ENCODE data around the gene MAPK4.

The MAPK4 gene

DNA sequence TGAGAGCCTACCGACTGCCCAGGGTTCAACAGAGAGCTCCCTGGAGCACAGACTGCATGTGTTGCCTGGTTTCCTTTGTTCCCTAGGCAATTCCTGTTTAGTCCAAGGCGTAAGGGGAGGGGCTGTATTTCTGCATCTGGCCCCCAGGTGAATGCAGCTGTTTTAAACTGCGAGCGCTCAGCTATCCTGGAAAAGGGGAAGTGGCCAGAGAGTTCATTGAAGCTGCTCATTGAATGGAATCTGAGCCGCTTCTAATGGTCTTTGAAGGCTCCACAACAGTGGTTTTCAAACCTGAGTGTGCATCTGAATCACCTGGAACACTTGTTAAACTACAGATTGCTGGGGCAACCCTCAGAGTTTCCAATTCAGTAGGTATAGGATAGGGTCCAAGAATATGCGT, 18.1 kb downstream of the MAPK4 start:
- Histone ChIP-seq H3K36me3 (ENCODE audit: control insufficient read depth, insufficient read depth, low read length) (no peaks in the 10 kb centered on the region), H3K4me1 (ENCODE audit: control insufficient read depth, insufficient read depth, low read length) (no peaks in the 10 kb centered on the region), H3K9ac (ENCODE audit: low read length) (no peak overlapping the region), H3K27ac (ENCODE audit: low read depth, low read length) (no peak overlapping the region), H3K4me3 (ENCODE audit: low read depth, low read length) (no peak overlapping the region), H3K9me3 (ENCODE audit: control insufficient read depth, insufficient read depth, low read depth, low read length) (no peaks in the 10 kb centered on the region), H3K27me3 (ENCODE audit: control insufficient read depth, insufficient read depth, low read length) (peaks cover 14% of the 10 kb centered on the region; the same call in 1 of the 2 replicates)

DNA sequence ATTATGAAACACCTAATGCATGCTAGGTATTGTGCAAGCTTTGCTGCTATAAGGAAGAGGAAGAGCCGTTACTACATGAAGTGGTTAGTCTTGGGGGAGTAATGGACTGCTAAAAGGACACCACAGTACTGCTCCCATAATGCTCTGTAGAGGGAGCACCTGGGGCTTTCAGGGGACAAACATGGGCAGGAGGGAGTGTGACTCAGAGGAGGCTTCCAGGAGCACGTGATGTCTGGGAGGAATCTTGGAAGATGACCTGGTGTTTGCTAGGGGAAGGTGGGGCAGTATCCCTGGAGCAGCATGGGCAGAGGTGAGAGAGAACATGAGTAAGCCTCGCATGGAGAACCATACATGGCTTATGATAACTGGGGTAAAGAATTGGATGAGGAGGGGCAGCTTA, 18.8 kb downstream of the MAPK4 start:
- Histone ChIP-seq H3K27ac (ENCODE audit: low read depth, low read length) (no peak overlapping the region), H3K4me3 (ENCODE audit: low read depth, low read length) (no peak overlapping the region), H3K36me3 (ENCODE audit: control insufficient read depth, insufficient read depth, low read length) (no peaks in the 10 kb centered on the region), H3K27me3 (ENCODE audit: control insufficient read depth, insufficient read depth, low read length) (peaks cover 14% of the 10 kb centered on the region; the same call in 1 of the 2 replicates), H3K4me1 (ENCODE audit: control insufficient read depth, insufficient read depth, low read length) (no peaks in the 10 kb centered on the region), H3K9ac (ENCODE audit: low read length) (no peak overlapping the region), H3K9me3 (ENCODE audit: control insufficient read depth, insufficient read depth, low read depth, low read length) (no peaks in the 10 kb centered on the region)

DNA sequence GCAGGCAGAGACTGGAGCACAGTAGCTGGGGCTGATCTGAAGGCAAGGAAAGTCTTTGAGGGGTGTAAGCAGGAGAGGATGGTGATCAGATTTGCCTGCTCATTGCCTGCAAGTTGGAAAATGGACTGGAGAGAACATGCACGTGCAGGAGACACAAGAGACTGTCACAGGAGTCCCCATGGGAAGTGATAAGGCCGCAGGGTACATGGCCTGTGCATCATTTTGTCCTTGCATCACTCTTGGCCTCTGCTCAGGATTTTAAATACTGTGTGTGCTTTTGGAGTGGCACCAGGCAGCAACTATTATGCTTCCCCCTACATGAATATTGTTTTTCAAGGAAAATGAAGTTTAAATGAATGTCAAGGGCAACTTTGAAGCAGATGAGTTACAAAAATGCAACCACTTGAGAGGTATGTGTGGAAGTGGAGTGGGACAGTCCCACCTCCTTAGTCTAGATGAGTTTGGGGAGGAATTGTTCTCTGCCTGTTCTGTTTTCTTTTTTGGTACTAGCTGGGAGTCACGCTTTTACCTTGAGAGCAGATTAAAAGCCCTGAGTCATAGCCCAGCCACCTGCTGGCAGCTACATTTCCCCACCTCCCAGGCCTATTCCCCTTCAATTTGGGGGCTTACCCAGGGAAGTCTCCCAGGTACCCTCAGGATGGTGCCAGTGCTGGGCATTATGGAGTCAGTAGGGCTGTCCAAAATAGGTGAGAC, 19.3 kb downstream of the MAPK4 start:
- Histone ChIP-seq H3K9me3 (ENCODE audit: control insufficient read depth, insufficient read depth, low read depth, low read length) (no peaks in the 10 kb centered on the region), H3K4me3 (ENCODE audit: low read depth, low read length) (no peak overlapping the region), H3K4me1 (ENCODE audit: control insufficient read depth, insufficient read depth, low read length) (no peaks in the 10 kb centered on the region), H3K36me3 (ENCODE audit: control insufficient read depth, insufficient read depth, low read length) (no peaks in the 10 kb centered on the region), H3K27ac (ENCODE audit: low read depth, low read length) (no peak overlapping the region), H3K27me3 (ENCODE audit: control insufficient read depth, insufficient read depth, low read length) (peaks cover 14% of the 10 kb centered on the region; the same call in 1 of the 2 replicates), H3K9ac (ENCODE audit: low read length) (no peak overlapping the region)

DNA sequence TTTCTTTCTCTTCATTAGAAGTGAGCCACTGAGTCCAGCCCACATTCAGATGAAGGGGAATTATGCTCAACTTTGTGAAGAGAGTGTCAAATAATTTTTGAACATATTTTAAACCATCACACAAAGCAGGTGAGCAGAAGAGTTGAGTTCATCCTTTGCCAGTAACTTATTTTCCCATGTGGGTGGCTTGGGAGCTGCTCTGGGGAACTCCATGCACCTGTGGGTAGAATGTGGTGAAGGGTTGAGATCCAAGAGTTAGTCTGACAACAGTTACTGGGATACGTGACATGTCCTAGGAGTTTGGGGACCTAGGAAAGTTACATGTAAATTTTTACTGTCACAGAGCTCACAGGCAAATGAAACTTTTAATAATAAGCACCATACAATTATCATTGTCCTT, 21.6 kb downstream of the MAPK4 start:
- H3K27ac ChIP-seq (ENCODE audit: low read depth, low read length) = no peak overlapping the region
- H3K4me1 ChIP-seq (ENCODE audit: control insufficient read depth, insufficient read depth, low read length) = no peaks in the 10 kb centered on the region
- no peaks in the 10 kb centered on the region for H3K9me3 ChIP-seq (ENCODE audit: control insufficient read depth, insufficient read depth, low read depth, low read length)
- H3K36me3 ChIP-seq (ENCODE audit: control insufficient read depth, insufficient read depth, low read length) = no peaks in the 10 kb centered on the region
- H3K4me3 ChIP-seq (ENCODE audit: low read depth, low read length) = no peak overlapping the region
- peaks cover 16% of the 10 kb centered on the region; the same call in 1 of the 2 replicates for H3K27me3 ChIP-seq (ENCODE audit: control insufficient read depth, insufficient read depth, low read length)
- H3K9ac ChIP-seq (ENCODE audit: low read length) = no peak overlapping the region

DNA sequence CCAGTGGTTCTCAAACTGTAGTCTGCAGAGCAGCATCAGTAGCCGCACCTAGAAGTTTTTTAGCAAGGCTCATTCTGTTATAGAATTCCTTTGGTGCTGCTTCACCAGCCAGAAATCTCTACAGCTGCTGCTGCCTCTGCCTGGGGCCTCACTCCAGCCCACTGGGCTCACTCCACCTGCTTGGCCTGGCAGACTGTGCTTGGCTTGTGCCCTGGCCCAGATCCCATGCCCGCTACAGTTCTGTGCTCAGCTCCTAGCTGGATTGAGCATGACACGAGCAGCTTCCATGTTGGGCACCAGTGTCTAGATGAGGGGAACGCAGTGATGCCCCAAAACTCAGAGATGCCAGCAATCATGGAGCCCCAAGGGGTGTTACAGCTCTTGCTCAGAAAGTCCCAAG, 22.6 kb downstream of the MAPK4 start:
- Histone ChIP-seq H3K4me1 (ENCODE audit: control insufficient read depth, insufficient read depth, low read length) (no peaks in the 10 kb centered on the region), H3K9ac (ENCODE audit: low read length) (no peak overlapping the region), H3K36me3 (ENCODE audit: control insufficient read depth, insufficient read depth, low read length) (no peaks in the 10 kb centered on the region), H3K27ac (ENCODE audit: low read depth, low read length) (no peak overlapping the region), H3K4me3 (ENCODE audit: low read depth, low read length) (no peak overlapping the region), H3K9me3 (ENCODE audit: control insufficient read depth, insufficient read depth, low read depth, low read length) (no peaks in the 10 kb centered on the region), H3K27me3 (ENCODE audit: control insufficient read depth, insufficient read depth, low read length) (peaks cover 16% of the 10 kb centered on the region; the same call in 1 of the 2 replicates)

DNA sequence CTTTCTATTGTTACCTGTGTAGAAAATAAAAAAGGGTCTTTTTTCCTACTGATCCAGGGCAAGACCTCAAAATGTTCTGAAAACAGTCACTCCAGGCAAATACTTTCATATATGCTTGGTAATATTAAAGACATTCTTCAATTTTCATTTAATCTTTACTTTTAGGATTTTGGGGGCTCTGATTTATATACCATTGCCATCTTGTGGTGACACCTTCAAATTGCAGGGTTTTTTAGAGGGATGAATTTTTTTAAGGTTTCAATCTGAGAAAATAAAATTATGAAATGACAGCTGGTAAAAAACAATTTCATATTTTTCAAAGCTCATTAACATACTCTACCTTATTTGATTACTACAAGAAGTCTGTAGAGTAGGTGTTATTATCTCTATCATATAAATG, 26.8 kb downstream of the MAPK4 start:
- Histone ChIP-seq H3K9me3 (ENCODE audit: control insufficient read depth, insufficient read depth, low read depth, low read length) (no peaks in the 10 kb centered on the region), H3K4me3 (ENCODE audit: low read depth, low read length) (no peak overlapping the region), H3K36me3 (ENCODE audit: control insufficient read depth, insufficient read depth, low read length) (no peaks in the 10 kb centered on the region), H3K4me1 (ENCODE audit: control insufficient read depth, insufficient read depth, low read length) (no peaks in the 10 kb centered on the region), H3K9ac (ENCODE audit: low read length) (no peak overlapping the region), H3K27ac (ENCODE audit: low read depth, low read length) (no peak overlapping the region), H3K27me3 (ENCODE audit: control insufficient read depth, insufficient read depth, low read length) (peaks cover 7% of the 10 kb centered on the region; the same call in 1 of the 2 replicates)

DNA sequence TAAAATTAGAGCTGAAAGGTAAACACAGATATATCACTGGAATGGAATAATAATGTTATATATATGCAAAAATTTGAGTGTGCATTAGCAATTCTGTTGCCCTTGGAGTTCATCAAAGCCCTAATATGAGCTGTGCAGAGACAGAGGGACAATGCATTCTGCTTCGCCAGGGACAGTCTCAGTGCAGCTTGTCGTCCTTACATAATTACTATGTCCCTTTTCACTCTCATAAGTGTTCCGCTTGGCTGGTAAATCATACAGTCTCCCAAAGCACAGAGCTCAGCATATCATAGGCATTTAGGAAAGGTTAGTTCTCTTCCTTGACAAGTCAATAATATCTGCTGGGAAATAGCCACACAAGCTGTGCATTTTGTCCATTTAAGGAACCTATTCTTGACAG, 30.7 kb downstream of the MAPK4 start:
- no peaks in the 10 kb centered on the region for H3K9me3 ChIP-seq (ENCODE audit: control insufficient read depth, insufficient read depth, low read depth, low read length)
- H3K4me1 ChIP-seq (ENCODE audit: control insufficient read depth, insufficient read depth, low read length) = no peaks in the 10 kb centered on the region
- H3K27me3 ChIP-seq (ENCODE audit: control insufficient read depth, insufficient read depth, low read length) = no peaks in the 10 kb centered on the region
- no peaks in the 10 kb centered on the region for H3K36me3 ChIP-seq (ENCODE audit: control insufficient read depth, insufficient read depth, low read length)
- no peak overlapping the region for H3K4me3 ChIP-seq (ENCODE audit: low read depth, low read length)
- H3K27ac ChIP-seq (ENCODE audit: low read depth, low read length) = no peak overlapping the region
- H3K9ac ChIP-seq (ENCODE audit: low read length) = no peak overlapping the region

DNA sequence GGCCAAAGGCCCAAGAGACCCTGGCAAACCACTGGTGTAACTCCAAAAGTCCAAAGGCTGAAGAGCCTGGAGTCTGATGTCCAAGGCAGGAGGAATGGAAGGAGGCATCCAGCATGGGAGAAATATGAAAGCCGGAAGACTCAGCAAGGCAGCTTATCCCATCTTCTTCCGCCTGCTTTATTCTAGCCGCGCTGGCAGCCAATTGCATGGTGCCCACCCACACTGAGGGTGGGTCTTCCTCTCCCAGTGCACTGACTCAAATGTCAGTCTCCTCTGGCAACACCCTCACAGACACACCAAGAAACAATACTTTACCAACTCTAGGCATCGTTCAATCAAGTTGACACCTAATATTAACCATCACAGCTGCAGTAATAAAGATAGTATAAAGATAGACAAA, 34.1 kb downstream of the MAPK4 start:
- Histone ChIP-seq H3K4me1 (ENCODE audit: control insufficient read depth, insufficient read depth, low read length) (no peaks in the 10 kb centered on the region), H3K36me3 (ENCODE audit: control insufficient read depth, insufficient read depth, low read length) (no peaks in the 10 kb centered on the region), H3K27me3 (ENCODE audit: control insufficient read depth, insufficient read depth, low read length) (no peaks in the 10 kb centered on the region), H3K9ac (ENCODE audit: low read length) (no peak overlapping the region), H3K27ac (ENCODE audit: low read depth, low read length) (no peak overlapping the region), H3K4me3 (ENCODE audit: low read depth, low read length) (no peak overlapping the region), H3K9me3 (ENCODE audit: control insufficient read depth, insufficient read depth, low read depth, low read length) (no peaks in the 10 kb centered on the region)

DNA sequence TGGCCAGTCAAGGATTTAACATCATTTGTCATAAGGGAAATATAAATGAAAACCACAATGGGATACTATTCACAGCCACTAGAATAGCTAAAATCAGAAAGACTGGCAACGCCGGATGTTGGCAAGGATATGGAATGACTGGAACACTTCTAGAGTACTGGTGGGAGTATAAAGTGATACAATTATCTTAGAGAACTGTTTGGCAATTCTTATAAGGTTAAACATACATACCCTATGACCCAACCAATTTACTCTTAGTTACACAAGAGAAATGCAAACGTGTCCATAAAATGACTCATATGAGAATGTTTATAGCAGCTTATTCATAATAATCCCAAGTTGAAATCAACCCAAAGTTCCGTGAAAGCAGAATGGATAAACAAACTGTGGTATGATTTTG, 35.1 kb downstream of the MAPK4 start:
- H3K36me3 ChIP-seq (ENCODE audit: control insufficient read depth, insufficient read depth, low read length) = no peaks in the 10 kb centered on the region

DNA sequence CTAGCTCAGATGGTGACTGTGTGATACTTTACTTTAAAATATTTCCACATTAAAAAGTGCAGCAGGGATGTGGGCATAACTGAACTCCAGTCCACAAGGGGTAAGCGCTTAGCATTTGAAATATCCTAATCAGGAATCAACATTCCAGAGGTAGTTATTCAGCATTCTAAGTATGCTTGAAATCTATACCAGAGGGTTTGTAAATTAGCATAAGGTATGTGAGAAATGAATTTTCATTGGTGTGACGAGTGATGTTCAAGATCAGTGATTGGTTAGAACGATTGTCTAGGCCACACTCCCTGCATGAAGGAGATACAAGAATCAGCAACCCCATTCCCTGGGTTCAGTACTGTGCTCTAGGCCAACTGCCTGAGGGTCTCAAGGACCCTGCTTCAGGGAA, 42.6 kb downstream of the MAPK4 start:
- Histone ChIP-seq H3K27me3 (ENCODE audit: control insufficient read depth, insufficient read depth, low read length) (0 out of 2 replicates have a peak, but pooled peaks cover 2% of the 10 kb centered on the region), H3K9ac (ENCODE audit: low read length) (no peak overlapping the region), H3K4me3 (ENCODE audit: low read depth, low read length) (no peak overlapping the region)

More for the DNA sequence above, 35.1 kb downstream of the MAPK4 start:
- H3K9me3 ChIP-seq (ENCODE audit: control insufficient read depth, insufficient read depth, low read depth, low read length) = no peaks in the 10 kb centered on the region
- H3K27ac ChIP-seq (ENCODE audit: low read depth, low read length) = no peak overlapping the region
- H3K27me3 ChIP-seq (ENCODE audit: control insufficient read depth, insufficient read depth, low read length) = no peaks in the 10 kb centered on the region
- H3K4me1 ChIP-seq (ENCODE audit: control insufficient read depth, insufficient read depth, low read length) = no peaks in the 10 kb centered on the region
- no peak overlapping the region for H3K9ac ChIP-seq (ENCODE audit: low read length)
- H3K4me3 ChIP-seq (ENCODE audit: low read depth, low read length) = no peak overlapping the region

DNA sequence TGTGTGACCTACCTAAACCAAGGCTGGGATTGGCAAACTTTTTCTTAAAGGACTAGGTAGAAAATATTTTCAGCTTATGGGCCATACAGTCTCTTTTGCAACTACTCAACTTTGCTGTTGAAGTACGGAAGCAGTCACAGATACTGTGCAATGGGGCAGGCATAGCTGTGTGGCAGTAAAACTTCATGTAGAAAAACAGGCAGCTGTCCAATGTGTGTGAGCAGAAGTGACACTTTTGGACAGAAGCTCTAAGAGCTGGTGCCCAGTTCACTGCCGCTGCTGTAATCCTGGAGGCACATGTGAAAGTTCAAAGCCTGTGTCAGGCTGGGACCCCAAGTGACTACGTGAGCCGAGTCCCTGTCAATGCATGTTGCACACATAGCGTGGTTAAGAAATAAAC, 46.7 kb downstream of the MAPK4 start:
- H3K4me1 ChIP-seq (ENCODE audit: control insufficient read depth, insufficient read depth, low read length) = peaks cover 3% of the 10 kb centered on the region; the same call in 1 of the 2 replicates
- no peaks in the 10 kb centered on the region for H3K36me3 ChIP-seq (ENCODE audit: control insufficient read depth, insufficient read depth, low read length)
- no peak overlapping the region for H3K4me3 ChIP-seq (ENCODE audit: low read depth, low read length)
- 0 out of 2 replicates have a peak, but pooled peaks cover 2% of the 10 kb centered on the region for H3K27me3 ChIP-seq (ENCODE audit: control insufficient read depth, insufficient read depth, low read length)
- H3K27ac ChIP-seq (ENCODE audit: low read depth, low read length) = no peak overlapping the region
- peaks cover 9% of the 10 kb centered on the region for H3K9me3 ChIP-seq (ENCODE audit: control insufficient read depth, insufficient read depth, low read depth, low read length)
- no peak overlapping the region for H3K9ac ChIP-seq (ENCODE audit: low read length)

More for the DNA sequence above, 42.6 kb downstream of the MAPK4 start:
- H3K9me3 ChIP-seq (ENCODE audit: control insufficient read depth, insufficient read depth, low read depth, low read length) = 0 out of 2 replicates have a peak, but pooled peaks cover 2% of the 10 kb centered on the region
- no peaks in the 10 kb centered on the region for H3K36me3 ChIP-seq (ENCODE audit: control insufficient read depth, insufficient read depth, low read length)
- peaks cover 3% of the 10 kb centered on the region; the same call in 1 of the 2 replicates for H3K4me1 ChIP-seq (ENCODE audit: control insufficient read depth, insufficient read depth, low read length)
- H3K27ac ChIP-seq (ENCODE audit: low read depth, low read length) = no peak overlapping the region
